H1 (cell line): ENCODE measurements around the gene CACNA2D1. TPM values are rescaled to one million over a fixed set of nuclear protein-coding genes. Genes with fewer than 3 reads are reported as not detected.

Experiments
- CBX5 ChIP-seq: fragments of 300-800, 300-1000 bp; sonication (generic); IDR thresholded peaks from 2 replicates; pipeline ENCODE4 v1.7.1; 2016; ENCODE audit warnings: antibody characterized with exemption, low read length, low read depth
- CHD7 ChIP-seq: fragments of 300-600 bp; sonication (generic); IDR thresholded peaks from 2 replicates; pipeline ENCODE4 v1.7.1; 2012; ENCODE audit warnings: low read length, moderate library complexity, mild to moderate bottlenecking, inconsistent platforms; ENCODE audit not compliant: insufficient replicate concordance
- CREB1 ChIP-seq: IDR thresholded peaks from 2 replicates; pipeline ENCODE4 v1.6.1; 2012; ENCODE audit warnings: inconsistent platforms
- CTBP2 ChIP-seq: IDR thresholded peaks from 2 replicates; pipeline ENCODE4 v1.7.0; 2011; ENCODE audit warnings: borderline replicate concordance, mild to moderate bottlenecking, moderate library complexity, mixed read lengths, low read length; ENCODE audit not compliant: insufficient read depth, insufficient read length
- JUND ChIP-seq: IDR thresholded peaks from 2 replicates; pipeline ENCODE4 v1.6.1; 2011; ENCODE audit warnings: mild to moderate bottlenecking, improper control_type of control experiment, low read length
- MAX ChIP-seq: IDR thresholded peaks from 2 replicates; pipeline ENCODE4 v1.6.1; 2012; ENCODE audit warnings: inconsistent platforms
- SIN3A ChIP-seq, 2 experiments: IDR thresholded peaks in 1 of 2; conservative IDR thresholded peaks in 1 of 2; 2 replicates each; pipeline ENCODE4 v1.6.1; 2011 to 2012; ENCODE audit warnings: low read length in 2 of 2, improper control_type of control experiment in 1 of 2, low read depth in 1 of 2, mild to moderate bottlenecking in 1 of 2
- SP1 ChIP-seq: IDR thresholded peaks from 2 replicates; pipeline ENCODE4 v1.6.1; 2011; ENCODE audit warnings: low read depth, low read length
- SP2 ChIP-seq: IDR thresholded peaks from 2 replicates; pipeline ENCODE4 v1.6.1; 2012; ENCODE audit warnings: mild to moderate bottlenecking, low read length, inconsistent platforms
- SUZ12 ChIP-seq: fragments of 200-600 bp; sonication (generic); IDR thresholded peaks from 2 replicates; pipeline ENCODE4 v1.6.1; 2012; ENCODE audit warnings: mild to moderate bottlenecking, inconsistent platforms, low read length, moderate library complexity, mixed read lengths
- TAF1 ChIP-seq: IDR thresholded peaks from 2 replicates; pipeline ENCODE4 v1.6.1; 2011; ENCODE audit warnings: mild to moderate bottlenecking, low read depth, low read length
- polyA plus RNA-seq, 7 experiments: library from polyadenylated mRNA; depleted of rRNA in 3 of 7; stranded (reverse) in 5 of 7; unstranded in 2 of 7; fragments of >200 nt in 5 of 7; fragments of 200-250 nt in 2 of 7; gene quantifications; 1 replicate in 5 of 7; 2 replicates in 1 of 7; 4 replicates in 1 of 7; pipeline versions ENCODE4 v1.2.1 to v1.2.3, GENCODE V29; 2011 to 2013; ENCODE audit warnings: missing spikeins in 2 of 7, mixed read lengths in 2 of 7
- total RNA-seq: library from RNA; stranded (reverse); fragmentation: NEBNext Ultra II Directional; extraction: Animal tissue kit (Norgen Biotek cat#: 25700); gene quantifications from 2 replicates; pipeline ENCODE4 v1.2.1, GENCODE V29; 2021

CACNA2D1 gene
- total and polyA plus RNA-seq, 2 of the 8 experiments (the other 6 are each of a cell fraction or from before 2014, with no cell fraction given), result 4.3 to 27.3 TPM

- TF ChIP-seq CHD7 (no peak), MAX (no peak), CREB1 (no peak), TAF1 (no peak), SP2 (no peak), SP1 (no peak), JUND (no peak), CBX5 (no peak), CTBP2 (no peak), SUZ12 (no peak), SIN3A (conservative IDR thresholded peaks at IDR 0.05 in 1 of 2, IDR thresholded peaks at IDR 0.05 in 1 of 2; ENCODE audit: low read depth in 1 of 2, low read length in 2 of 2) (no peak)
These were observed 470.5 kb downstream of the CACNA2D1 start (continued) for GRCh38 chr7:81973117-81973516.
